Fibroblast of lung (primary cell): ENCODE measurements around the gene SRSF11. TPM values are rescaled to one million over a fixed set of nuclear protein-coding genes. Genes with fewer than 3 reads are reported as not detected.
"Not testable (repeated sequence)": the region's sequence is repeated elsewhere in the genome, so short reads cannot be mapped to it uniquely, and the experiment has no call there.

Source experiments
- DNase-seq, 2 donors: peaks; one replicate each; pipeline versions ENCODE4 v3.0.0 to v3.0.0-alpha.2; 2010; ENCODE audit warnings: low read depth in 2 of 2
- H2AFZ ChIP-seq: 2 replicates; pipeline ENCODE4 v1.5.1; 2012; ENCODE audit warnings: low read length, control low read depth, inconsistent platforms
- H3K27ac ChIP-seq: 2 replicates; pipeline ENCODE4 v1.5.1; 2011; ENCODE audit warnings: low read length, control low read depth; ENCODE audit not compliant: insufficient read depth
- H3K27me3 ChIP-seq: 2 replicates; pipeline ENCODE4 v1.5.1; 2011; ENCODE audit warnings: mild to moderate bottlenecking, low read length; ENCODE audit not compliant: control insufficient read depth, insufficient read depth
- H3K36me3 ChIP-seq: 2 replicates; pipeline ENCODE4 v1.5.1; 2011; ENCODE audit warnings: low read length; ENCODE audit not compliant: control insufficient read depth, insufficient read depth
- H3K4me1 ChIP-seq: 2 replicates; pipeline ENCODE4 v1.5.1; 2011; ENCODE audit warnings: low read length; ENCODE audit not compliant: control insufficient read depth, insufficient read depth; ENCODE audit errors: extremely low read depth
- H3K4me2 ChIP-seq: 2 replicates; pipeline ENCODE4 v1.5.1; 2011; ENCODE audit warnings: low read length, control low read depth; ENCODE audit not compliant: insufficient read depth; ENCODE audit errors: extremely low read depth
- H3K4me3 ChIP-seq, 4 experiments: fragments of 200-600 bp in 1 of 4; sonication (generic) in 1 of 4; replicated peaks in 1 of 4; 2 replicates each; pipeline ENCODE4 v1.5.1; 2011 to 2016; ENCODE audit warnings: low read length in 4 of 4, low read depth in 3 of 4, mild to moderate bottlenecking in 3 of 4, control low read depth in 2 of 4, inconsistent platforms in 1 of 4, mixed read lengths in 1 of 4; ENCODE audit not compliant: insufficient read depth in 1 of 4; ENCODE audit errors: control extremely low read depth in 1 of 4
- H3K79me2 ChIP-seq: 2 replicates; pipeline ENCODE4 v1.5.1; 2012; ENCODE audit warnings: mild to moderate bottlenecking, low read length, inconsistent platforms; ENCODE audit not compliant: control insufficient read depth, insufficient read depth
- H3K9ac ChIP-seq: 2 replicates; pipeline ENCODE4 v1.5.1; 2011; ENCODE audit warnings: mild to moderate bottlenecking, low read length, control low read depth; ENCODE audit not compliant: insufficient read depth
- H3K9me3 ChIP-seq: 2 replicates; pipeline ENCODE4 v1.5.1; 2012; ENCODE audit warnings: low read depth, low read length; ENCODE audit not compliant: control insufficient read depth, insufficient read depth
- H4K20me1 ChIP-seq: 2 replicates; pipeline ENCODE4 v1.5.1; 2011; ENCODE audit warnings: low read length; ENCODE audit not compliant: control insufficient read depth, insufficient read depth; ENCODE audit errors: extremely low read depth
- CTCF ChIP-seq, 2 donors: IDR thresholded peaks in 1 of 2; conservative IDR thresholded peaks in 1 of 2; 1 replicate in 1 of 2; 2 replicates in 1 of 2; pipeline ENCODE4 v1.5.1; 2011 to 2012; ENCODE audit warnings: low read length in 2 of 2, control low read depth in 1 of 2, inconsistent platforms in 1 of 2, low read depth in 1 of 2, mild to moderate bottlenecking in 1 of 2
- EZH2 ChIP-seq: IDR thresholded peaks from 2 replicates; pipeline ENCODE4 v1.5.1; 2012; ENCODE audit warnings: low read length, control low read depth, mild to moderate bottlenecking; ENCODE audit errors: missing control alignments
- polyA plus RNA-seq, 2 donors: library from polyadenylated mRNA; depleted of rRNA in 1 of 2; stranded (reverse) in 1 of 2; unstranded in 1 of 2; fragments of >200 nt; gene quantifications; 2 replicates each; pipeline ENCODE4 v1.2.1, GENCODE V29; 2011 to 2012; ENCODE audit warnings: missing spikeins in 1 of 2
- total RNA-seq: library from RNA; depleted of rRNA; stranded (reverse); fragments of >200 nt; gene quantifications from 2 replicates; pipeline ENCODE4 v1.2.1, GENCODE V29; 2014

SRSF11 gene
- total and polyA plus RNA-seq, 2 donors (not counting 1 experiment from before 2014, with no cell fraction given): 139 to 163 TPM

GRCh38 chr1:70204600-70204999, 16.6 kb upstream of the SRSF11 start:
- no peaks in the 10 kb centered on the region for H4K20me1 ChIP-seq
- peak; percentile 19 to 25 for DNase-seq
- peak overlapping the region; percentile 88 for H3K4me2 ChIP-seq
- H3K9ac ChIP-seq: peak overlapping the region; percentile 85
- no peaks in the 10 kb centered on the region for H3K36me3 ChIP-seq
- peak overlapping the region; percentile 70 to 98 (median 82) for H3K4me3 ChIP-seq
- H3K9me3 ChIP-seq: no peaks in the 10 kb centered on the region
- peak overlapping the region; percentile 88 for H2AFZ ChIP-seq
- peaks cover 92% of the 10 kb centered on the region for H3K79me2 ChIP-seq
- peak overlapping the region; percentile 92 for H3K27ac ChIP-seq
- H3K4me1 ChIP-seq: peaks cover 6% of the 10 kb centered on the region
- TF ChIP-seq CTCF (conservative IDR thresholded peaks at IDR 0.05 in 1 of 2, IDR thresholded peaks at IDR 0.05 in 1 of 2; ENCODE audit: low read depth in 1 of 2, low read length in 2 of 2) (no peak), EZH2 (no peak)
- H3K27me3 ChIP-seq: no peaks in the 10 kb centered on the region

DNA sequence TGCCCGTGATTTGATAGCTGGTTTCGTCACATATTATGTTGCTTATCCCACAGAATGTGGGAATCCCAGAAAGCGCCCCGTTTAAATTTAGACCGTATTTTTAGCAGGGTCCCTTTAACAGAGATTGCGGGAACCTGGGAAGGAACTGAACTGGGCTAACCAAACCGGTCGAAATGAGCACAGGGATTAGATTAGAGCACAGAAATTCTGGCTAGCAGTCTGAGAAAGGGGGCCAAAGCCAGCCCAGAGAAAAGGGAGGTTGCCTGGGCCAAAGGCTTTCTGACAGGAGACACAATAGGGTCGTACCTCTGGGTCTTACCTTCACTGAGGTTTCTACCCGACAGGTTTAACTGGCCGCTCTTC, 16.1 kb upstream of the SRSF11 start:
- peaks cover 92% of the 10 kb centered on the region for H3K79me2 ChIP-seq
- H4K20me1 ChIP-seq: no peaks in the 10 kb centered on the region
- TF ChIP-seq EZH2 (no peak), CTCF (conservative IDR thresholded peaks at IDR 0.05 in 1 of 2, IDR thresholded peaks at IDR 0.05 in 1 of 2; ENCODE audit: low read depth in 1 of 2, low read length in 2 of 2) (no peak)
- DNase-seq: no peak
- H3K4me2 ChIP-seq: peak overlapping the region; percentile 88
- H3K9me3 ChIP-seq: no peaks in the 10 kb centered on the region
- peak overlapping the region; percentile 70 to 98 (median 82) for H3K4me3 ChIP-seq
- no peaks in the 10 kb centered on the region for H3K27me3 ChIP-seq
- H2AFZ ChIP-seq: peak overlapping the region; percentile 88
- no peaks in the 10 kb centered on the region for H3K36me3 ChIP-seq
- peaks cover 6% of the 10 kb centered on the region for H3K4me1 ChIP-seq
- H3K9ac ChIP-seq: peak overlapping the region; percentile 85
- H3K27ac ChIP-seq: peak overlapping the region; percentile 92

- peak; percentile 96 for DNase-seq
These were observed 15.6 kb upstream of the SRSF11 start, which contains the start of gene LRRC40 for GRCh38 chr1:70205434-70206118. Gene LRRC40 (minus strand): TSS chr1:70205579. CDS start chr1:70205540, 39 bp downstream.

GRCh38 chr1:70206833-70207232, 14.3 kb upstream of the SRSF11 start:
- not testable (repeated sequence) for H3K9ac ChIP-seq, H3K4me1 ChIP-seq, H2AFZ ChIP-seq, H3K27ac ChIP-seq, H3K36me3 ChIP-seq, H3K27me3 ChIP-seq, H3K9me3 ChIP-seq, H4K20me1 ChIP-seq, DNase-seq
- H3K4me2 ChIP-seq: peak overlapping the region; percentile 92
- H3K4me3 ChIP-seq: peak overlapping the region; percentile 70 to 98 (median 82)
- peaks cover 95% of the 10 kb centered on the region for H3K79me2 ChIP-seq

More at GRCh38 chr1:70205434-70206118, 15.6 kb upstream of the SRSF11 start, which contains the start of gene LRRC40:
- H3K79me2 ChIP-seq: peaks cover 94% of the 10 kb centered on the region
- H4K20me1 ChIP-seq: no peaks in the 10 kb centered on the region
- H3K9ac ChIP-seq: peak within 1 kb of the TSS; percentile 85
- H3K4me1 ChIP-seq: peaks cover 6% of the 10 kb centered on the region
- H3K27ac ChIP-seq: peak within 1 kb of the TSS; percentile 92
- peak within 1 kb of the TSS; percentile 92 for H3K4me2 ChIP-seq
- H2AFZ ChIP-seq: peak within 1 kb of the TSS; percentile 88
- H3K27me3 ChIP-seq: no peaks in the 10 kb centered on the region
- TF ChIP-seq EZH2: no peak
- no peak for TF ChIP-seq CTCF (conservative IDR thresholded peaks at IDR 0.05 in 1 of 2, IDR thresholded peaks at IDR 0.05 in 1 of 2; ENCODE audit: low read depth in 1 of 2, low read length in 2 of 2)
- H3K36me3 ChIP-seq: no peaks in the 10 kb centered on the region
- H3K4me3 ChIP-seq: peak within 1 kb of the TSS; percentile 70 to 98 (median 82)
- H3K9me3 ChIP-seq: no peaks in the 10 kb centered on the region
